ENCODE results near the gene PLXNC1.

DNA sequence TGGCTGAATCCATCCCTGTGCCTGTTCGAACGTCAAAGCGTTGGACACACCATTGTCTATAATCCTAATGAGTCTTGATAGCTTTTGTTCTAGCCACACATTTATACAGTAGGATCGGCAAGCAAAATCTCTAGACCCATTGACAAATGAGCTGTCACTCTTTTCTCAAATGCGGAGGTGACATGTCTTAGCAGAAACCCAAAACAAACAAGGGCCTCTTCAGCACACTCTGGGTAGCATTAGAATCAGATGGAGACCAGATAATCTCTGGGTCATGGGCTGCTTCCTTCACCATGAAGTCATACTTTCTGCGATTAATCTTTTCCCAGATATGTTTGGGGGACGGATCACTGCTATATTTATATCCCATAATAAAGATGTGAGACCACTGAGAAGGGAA lies 100.2 kb downstream of the PLXNC1 start:
- TF ChIP-seq, protein P1, sequence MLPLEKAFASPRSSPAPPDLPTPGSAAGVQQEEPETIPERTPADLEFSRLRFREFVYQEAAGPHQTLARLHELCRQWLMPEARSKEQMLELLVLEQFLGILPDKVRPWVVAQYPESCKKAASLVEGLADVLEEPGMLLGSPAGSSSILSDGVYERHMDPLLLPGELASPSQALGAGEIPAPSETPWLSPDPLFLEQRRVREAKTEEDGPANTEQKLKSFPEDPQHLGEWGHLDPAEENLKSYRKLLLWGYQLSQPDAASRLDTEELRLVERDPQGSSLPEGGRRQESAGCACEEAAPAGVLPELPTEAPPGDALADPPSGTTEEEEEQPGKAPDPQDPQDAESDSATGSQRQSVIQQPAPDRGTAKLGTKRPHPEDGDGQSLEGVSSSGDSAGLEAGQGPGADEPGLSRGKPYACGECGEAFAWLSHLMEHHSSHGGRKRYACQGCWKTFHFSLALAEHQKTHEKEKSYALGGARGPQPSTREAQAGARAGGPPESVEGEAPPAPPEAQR (tag by site-specific recombination; IDR thresholded peaks at IDR 0.05): no peak
- TF ChIP-seq CTCF (tag by site-specific recombination; IDR thresholded peaks at IDR 0.05) (no peak), ZNF580 (tag by site-specific recombination; IDR thresholded peaks at IDR 0.05) (no peak), ZNF514 (tag by site-specific recombination; IDR thresholded peaks at IDR 0.05) (no peak), YY1 (tag by site-specific recombination; IDR thresholded peaks at IDR 0.05) (no peak), ZNF175 (tag by site-specific recombination; IDR thresholded peaks at IDR 0.05) (no peak)
- TF ChIP-seq, protein P2, sequence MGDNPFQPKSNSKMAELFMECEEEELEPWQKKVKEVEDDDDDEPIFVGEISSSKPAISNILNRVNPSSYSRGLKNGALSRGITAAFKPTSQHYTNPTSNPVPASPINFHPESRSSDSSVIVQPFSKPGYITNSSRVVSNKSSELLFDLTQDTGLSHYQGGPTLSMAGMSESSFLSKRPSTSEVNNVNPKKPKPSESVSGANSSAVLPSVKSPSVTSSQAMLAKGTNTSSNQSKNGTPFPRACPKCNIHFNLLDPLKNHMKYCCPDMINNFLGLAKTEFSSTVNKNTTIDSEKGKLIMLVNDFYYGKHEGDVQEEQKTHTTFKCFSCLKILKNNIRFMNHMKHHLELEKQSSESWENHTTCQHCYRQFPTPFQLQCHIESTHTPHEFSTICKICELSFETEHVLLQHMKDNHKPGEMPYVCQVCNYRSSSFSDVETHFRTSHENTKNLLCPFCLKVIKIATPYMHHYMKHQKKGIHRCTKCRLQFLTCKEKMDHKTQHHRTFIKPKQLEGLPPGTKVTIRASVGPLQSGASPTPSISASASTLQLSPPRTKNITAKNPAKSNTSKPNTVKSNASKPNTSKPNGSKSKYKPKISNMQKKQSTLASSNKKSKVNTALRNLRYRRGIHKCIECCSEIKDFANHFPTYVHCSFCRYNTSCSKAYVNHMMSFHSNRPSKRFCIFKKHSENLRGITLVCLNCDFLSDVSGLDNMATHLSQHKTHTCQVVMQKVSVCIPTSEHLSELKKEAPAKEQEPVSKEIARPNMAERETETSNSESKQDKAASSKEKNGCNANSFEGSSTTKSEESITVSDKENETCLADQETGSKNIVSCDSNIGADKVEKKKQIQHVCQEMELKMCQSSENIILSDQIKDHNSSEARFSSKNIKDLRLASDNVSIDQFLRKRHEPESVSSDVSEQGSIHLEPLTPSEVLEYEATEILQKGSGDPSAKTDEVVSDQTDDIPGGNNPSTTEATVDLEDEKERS (tag by site-specific recombination; IDR thresholded peaks at IDR 0.05): no peak

Measured in HEK293 (cell line).